ENCODE data around the gene PHACTR3. TPM values are rescaled to one million over a fixed set of nuclear protein-coding genes. Genes with fewer than 3 reads are reported as not detected.

PHACTR3 gene
- total RNA-seq, 1 experiment from 2014 or later, result not detected

DNA sequence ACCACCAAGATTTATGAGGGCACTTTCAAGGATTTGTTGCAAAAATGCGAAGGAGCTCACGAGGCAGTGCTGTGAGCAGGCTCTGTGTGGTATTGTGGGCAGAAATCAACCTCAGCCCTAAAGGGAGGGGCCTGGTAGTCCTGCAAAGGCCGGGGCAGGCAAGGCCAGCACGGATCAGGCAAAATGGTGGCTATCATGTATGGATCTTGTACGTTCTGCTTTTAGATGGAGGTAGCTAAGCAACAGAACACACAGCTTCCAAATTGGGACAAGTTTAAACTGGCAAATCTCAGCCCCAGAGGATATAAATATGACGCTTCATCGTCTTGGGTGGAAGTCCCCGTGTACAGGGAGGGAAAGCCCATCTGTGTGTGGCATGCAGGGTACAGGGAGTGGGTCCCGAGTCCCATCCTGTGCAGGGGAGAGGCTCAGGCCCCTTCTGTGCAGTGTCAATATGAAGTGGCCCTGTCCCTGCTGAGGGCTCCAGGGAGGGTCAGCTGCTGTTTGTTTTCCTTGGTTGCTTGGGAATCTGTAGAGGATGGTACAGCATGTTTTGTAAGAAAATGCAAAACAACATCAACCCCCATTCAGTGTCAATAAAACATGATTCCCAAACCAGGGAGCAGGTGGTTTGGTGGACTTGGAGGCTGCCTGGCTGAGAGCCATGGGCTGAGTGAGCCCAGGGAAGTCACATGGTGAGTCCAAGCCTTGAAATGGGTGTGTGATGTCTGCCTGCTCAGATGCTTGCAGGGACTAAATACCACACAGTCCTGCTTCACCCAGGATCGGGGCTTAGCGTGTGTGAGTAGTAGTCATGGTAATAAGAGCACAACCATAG lies 216.1 kb downstream of the PHACTR3 start:
- Mint-ChIP-seq H3K9me3 (peaks cover 0 to 19% of the 10 kb centered on the region in 2 experiments; a peak in 4 of 5 replicates), H3K36me3 (ENCODE audit: insufficient read depth in 1 of 3, low read depth in 3 of 3) (no peaks in the 10 kb centered on the region), H3K27ac (peak overlapping the region in 1 of 3 experiments; percentile 44; a peak in 1 of 7 replicates), H3K27me3 (ENCODE audit: low read depth) (peaks cover 21% of the 10 kb centered on the region), H3K4me1 (peaks cover 6 to 11% of the 10 kb centered on the region in 2 experiments), H3K4me3 (no peak overlapping the region)
- Histone ChIP-seq H2BK15ac (ENCODE audit: low read depth, low read length) (no peak overlapping the region), H4K8ac (replicated peaks; ENCODE audit: insufficient read length, low read depth, low read length) (no peak overlapping the region), H3K23ac (ENCODE audit: insufficient read length, low read depth, low read length) (no peak overlapping the region), H3K27me3 (ENCODE audit: insufficient read depth, low read length) (no peaks in the 10 kb centered on the region; the same call in 1 of the 2 replicates), H2BK5ac (ENCODE audit: insufficient read length, low read length) (no peak overlapping the region), H2BK120ac (ENCODE audit: low read depth, low read length, poor library complexity, severe bottlenecking) (no peak overlapping the region), H2AFZ (ENCODE audit: low read length) (no peak overlapping the region), H3K4me2 (ENCODE audit: insufficient read depth, insufficient read length, low read length) (no peak overlapping the region), H3T11ph (ENCODE audit: low read length) (no peak overlapping the region), H3K79me1 (ENCODE audit: insufficient read depth, low read depth, low read length, poor library complexity, severe bottlenecking) (no peaks in the 10 kb centered on the region), H3K27ac (ENCODE audit: insufficient read length, low read depth, low read length) (no peak overlapping the region), H3K4ac (ENCODE audit: low read depth, low read length) (no peak overlapping the region), H3K14ac (ENCODE audit: insufficient read depth, low read length) (no peak overlapping the region), H3K56ac (ENCODE audit: insufficient read length, low read depth, low read length) (no peak overlapping the region), H3K9me3 (ENCODE audit: control insufficient read depth, low read depth, low read length) (no peaks in the 10 kb centered on the region), H2BK20ac (ENCODE audit: low read depth, low read length, poor library complexity, severe bottlenecking) (no peak overlapping the region), H3K23me2 (ENCODE audit: insufficient read length, low read depth, low read length, poor library complexity, severe bottlenecking) (no peaks in the 10 kb centered on the region), H4K5ac (ENCODE audit: insufficient read length, low read depth, low read length) (no peak overlapping the region), H3K4me1 (ENCODE audit: insufficient read depth, low read length) (no peaks in the 10 kb centered on the region), H3K79me2 (ENCODE audit: insufficient read depth, low read length) (no peaks in the 10 kb centered on the region), H4K20me1 (ENCODE audit: control insufficient read depth, insufficient read depth, insufficient read length) (no peaks in the 10 kb centered on the region), H3K18ac (ENCODE audit: insufficient read length, low read depth, low read length) (no peak overlapping the region), H2AK5ac (ENCODE audit: insufficient read length, low read length) (no peak overlapping the region), H2BK12ac (ENCODE audit: insufficient read length, low read depth, low read length) (no peak overlapping the region), H4K91ac (ENCODE audit: insufficient read length, low read depth, low read length) (no peak overlapping the region), H3K9ac (ENCODE audit: extremely low read depth, insufficient read length, low read length) (no peak overlapping the region)
- no CpG with 5 or more reads among the region's 11 CpGs for WGBS (ENCODE audit: extremely low coverage, insufficient read length, low lambda C conversion rate)
- TF ChIP-seq, protein P1, sequence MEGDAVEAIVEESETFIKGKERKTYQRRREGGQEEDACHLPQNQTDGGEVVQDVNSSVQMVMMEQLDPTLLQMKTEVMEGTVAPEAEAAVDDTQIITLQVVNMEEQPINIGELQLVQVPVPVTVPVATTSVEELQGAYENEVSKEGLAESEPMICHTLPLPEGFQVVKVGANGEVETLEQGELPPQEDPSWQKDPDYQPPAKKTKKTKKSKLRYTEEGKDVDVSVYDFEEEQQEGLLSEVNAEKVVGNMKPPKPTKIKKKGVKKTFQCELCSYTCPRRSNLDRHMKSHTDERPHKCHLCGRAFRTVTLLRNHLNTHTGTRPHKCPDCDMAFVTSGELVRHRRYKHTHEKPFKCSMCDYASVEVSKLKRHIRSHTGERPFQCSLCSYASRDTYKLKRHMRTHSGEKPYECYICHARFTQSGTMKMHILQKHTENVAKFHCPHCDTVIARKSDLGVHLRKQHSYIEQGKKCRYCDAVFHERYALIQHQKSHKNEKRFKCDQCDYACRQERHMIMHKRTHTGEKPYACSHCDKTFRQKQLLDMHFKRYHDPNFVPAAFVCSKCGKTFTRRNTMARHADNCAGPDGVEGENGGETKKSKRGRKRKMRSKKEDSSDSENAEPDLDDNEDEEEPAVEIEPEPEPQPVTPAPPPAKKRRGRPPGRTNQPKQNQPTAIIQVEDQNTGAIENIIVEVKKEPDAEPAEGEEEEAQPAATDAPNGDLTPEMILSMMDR (conservative IDR thresholded peaks at IDR 0.05), result no peak
- peak; percentile 11 for DNase-seq

Data from H9 (cell line).